Mammary epithelial cell (primary cell): ENCODE data around the gene GATA6.

Source experiments
- CTCF ChIP-seq, 2 donors: IDR thresholded peaks in 1 of 2; conservative IDR thresholded peaks in 1 of 2; 2 replicates each; pipeline ENCODE4 v1.5.1; 2011 to 2012; ENCODE audit warnings: inconsistent platforms in 2 of 2, low read length in 2 of 2, mild to moderate bottlenecking in 2 of 2, control low read depth in 1 of 2, low read depth in 1 of 2; ENCODE audit not compliant: insufficient read depth in 1 of 2; ENCODE audit errors: extremely low read depth in 1 of 2
- EZH2 ChIP-seq: IDR thresholded peaks from 2 replicates; pipeline ENCODE4 v1.6.1; 2012; ENCODE audit warnings: low read length, inconsistent platforms, borderline replicate concordance

DNA sequence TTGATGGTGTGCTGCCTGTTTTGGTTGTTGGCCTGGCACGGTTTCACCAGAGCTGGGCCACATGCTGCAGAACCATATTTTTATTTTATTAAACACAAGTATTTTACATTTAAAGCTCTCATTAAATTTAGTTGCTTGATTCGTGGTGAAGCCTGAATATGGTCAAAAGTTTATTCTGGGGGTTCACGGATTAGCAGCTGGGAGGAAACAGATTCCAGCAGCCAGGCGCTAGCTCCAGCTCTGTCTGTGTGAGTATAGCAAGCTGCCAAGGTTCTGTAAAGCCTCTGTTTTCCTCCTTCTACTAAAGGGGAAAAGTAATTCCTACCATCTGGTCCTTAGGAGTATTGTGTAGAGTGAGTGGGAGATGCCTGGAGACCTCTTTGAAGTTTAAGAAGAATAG is 22.5 kb downstream of the GATA6 start:
- TF ChIP-seq CTCF (conservative IDR thresholded peaks at IDR 0.05 in 1 of 2, IDR thresholded peaks at IDR 0.05 in 1 of 2; ENCODE audit: extremely low read depth in 1 of 2, insufficient read depth in 1 of 2, low read depth in 1 of 2, low read length in 2 of 2): no peak
- no peak for TF ChIP-seq EZH2
